ENCODE measurements around the gene CLIP2. TPM values are rescaled to one million over a fixed set of nuclear protein-coding genes. Genes with fewer than 3 reads are reported as not detected.
"Not testable (repeated sequence)": the region's sequence is repeated elsewhere in the genome, so short reads cannot be mapped to it uniquely, and the experiment has no call there.

The CLIP2 gene
- total RNA-seq, result 11.9 TPM

GRCh38 chr7:74289018-74289658 lies at the start of gene CLIP2:
CLIP2 (plus strand) TSS chr7:74289407; CDS start chr7:74317547, 28,140 bp downstream.
- no peaks in the 10 kb centered on the region for H3K27me3 ChIP-seq (ENCODE audit: insufficient read depth, low read length)
- peak within 1 kb of the TSS; percentile 50 for H3K4me3 ChIP-seq (ENCODE audit: low read length)
- H3K9me3 ChIP-seq (ENCODE audit: low read depth, low read length), result no peaks in the 10 kb centered on the region
- H3K4me1 ChIP-seq (ENCODE audit: insufficient read depth, low read length), result peaks cover 31% of the 10 kb centered on the region

GRCh38 chr7:74240482-74240881 lies 48.7 kb upstream of the CLIP2 start:
- Histone ChIP-seq H3K27me3 (ENCODE audit: insufficient read depth, low read length) (no peaks in the 10 kb centered on the region), H3K4me3 (ENCODE audit: low read length) (no peak overlapping the region), H3K4me1 (ENCODE audit: insufficient read depth, low read length) (peaks cover 35% of the 10 kb centered on the region), H3K9me3 (ENCODE audit: low read depth, low read length) (no peaks in the 10 kb centered on the region)

- no peak overlapping the region for H3K4me3 ChIP-seq (ENCODE audit: low read length)
- peaks cover 27% of the 10 kb centered on the region for H3K4me1 ChIP-seq (ENCODE audit: insufficient read depth, low read length)
- H3K27me3 ChIP-seq (ENCODE audit: insufficient read depth, low read length), result no peaks in the 10 kb centered on the region
- H3K9me3 ChIP-seq (ENCODE audit: low read depth, low read length), result no peaks in the 10 kb centered on the region
These were observed 47.1 kb upstream of the CLIP2 start for GRCh38 chr7:74242122-74242443.

GRCh38 chr7:74246497-74246896 lies 42.7 kb upstream of the CLIP2 start:
- no peak overlapping the region for H3K4me3 ChIP-seq (ENCODE audit: low read length)
- no peaks in the 10 kb centered on the region for H3K9me3 ChIP-seq (ENCODE audit: low read depth, low read length)
- H3K27me3 ChIP-seq (ENCODE audit: insufficient read depth, low read length), result no peaks in the 10 kb centered on the region
- H3K4me1 ChIP-seq (ENCODE audit: insufficient read depth, low read length), result peaks cover 21% of the 10 kb centered on the region

GRCh38 chr7:74248156-74248555 lies 41.1 kb upstream of the CLIP2 start:
- Histone ChIP-seq H3K27me3 (ENCODE audit: insufficient read depth, low read length) (no peaks in the 10 kb centered on the region), H3K4me3 (ENCODE audit: low read length) (no peak overlapping the region), H3K4me1 (ENCODE audit: insufficient read depth, low read length) (peaks cover 9% of the 10 kb centered on the region), H3K9me3 (ENCODE audit: low read depth, low read length) (no peaks in the 10 kb centered on the region)

GRCh38 chr7:74249058-74249457 lies 40.1 kb upstream of the CLIP2 start:
- peaks cover 13% of the 10 kb centered on the region for H3K4me1 ChIP-seq (ENCODE audit: insufficient read depth, low read length)
- H3K27me3 ChIP-seq (ENCODE audit: insufficient read depth, low read length); H3K9me3 ChIP-seq (ENCODE audit: low read depth, low read length); H3K4me3 ChIP-seq (ENCODE audit: low read length): not testable (repeated sequence)

GRCh38 chr7:74252893-74253292 lies 36.3 kb upstream of the CLIP2 start:
- H3K4me3 ChIP-seq (ENCODE audit: low read length), result no peak overlapping the region
- H3K27me3 ChIP-seq (ENCODE audit: insufficient read depth, low read length), result no peaks in the 10 kb centered on the region
- peaks cover 34% of the 10 kb centered on the region for H3K4me1 ChIP-seq (ENCODE audit: insufficient read depth, low read length)
- H3K9me3 ChIP-seq (ENCODE audit: low read depth, low read length), result no peaks in the 10 kb centered on the region

- H3K27me3 ChIP-seq (ENCODE audit: insufficient read depth, low read length), result no peaks in the 10 kb centered on the region
- peak overlapping the region; percentile 81 for H3K4me3 ChIP-seq (ENCODE audit: low read length)
These were observed 35.9 kb upstream of the CLIP2 start for GRCh38 chr7:74253331-74253730.

GRCh38 chr7:74253835-74254128 lies 35.4 kb upstream of the CLIP2 start:
- Histone ChIP-seq H3K9me3 (ENCODE audit: low read depth, low read length) (no peaks in the 10 kb centered on the region), H3K27me3 (ENCODE audit: insufficient read depth, low read length) (no peaks in the 10 kb centered on the region), H3K4me1 (ENCODE audit: insufficient read depth, low read length) (peaks cover 34% of the 10 kb centered on the region), H3K4me3 (ENCODE audit: low read length) (peak overlapping the region; percentile 81)

More at GRCh38 chr7:74253331-74253730, 35.9 kb upstream of the CLIP2 start:
- Histone ChIP-seq H3K9me3 (ENCODE audit: low read depth, low read length) (no peaks in the 10 kb centered on the region), H3K4me1 (ENCODE audit: insufficient read depth, low read length) (peaks cover 34% of the 10 kb centered on the region)

- Histone ChIP-seq H3K4me3 (ENCODE audit: low read length) (peak within 1 kb of the TSS; percentile 81), H3K4me1 (ENCODE audit: insufficient read depth, low read length) (peaks cover 34% of the 10 kb centered on the region), H3K9me3 (ENCODE audit: low read depth, low read length) (no peaks in the 10 kb centered on the region), H3K27me3 (ENCODE audit: insufficient read depth, low read length) (no peaks in the 10 kb centered on the region)
These were observed 34.9 kb upstream of the CLIP2 start, which contains the start of gene RFC2 for GRCh38 chr7:74254129-74254857. RFC2 (minus strand) TSS chr7:74254399; CDS start chr7:74254383, 16 bp downstream.

GRCh38 chr7:74254858-74255379 lies 34.3 kb upstream of the CLIP2 start:
- Histone ChIP-seq H3K4me1 (ENCODE audit: insufficient read depth, low read length) (peaks cover 34% of the 10 kb centered on the region), H3K9me3 (ENCODE audit: low read depth, low read length) (no peaks in the 10 kb centered on the region), H3K27me3 (ENCODE audit: insufficient read depth, low read length) (no peaks in the 10 kb centered on the region), H3K4me3 (ENCODE audit: low read length) (peak overlapping the region; percentile 81)

GRCh38 chr7:74255461-74255860 lies 33.7 kb upstream of the CLIP2 start:
- H3K27me3 ChIP-seq (ENCODE audit: insufficient read depth, low read length); H3K9me3 ChIP-seq (ENCODE audit: low read depth, low read length); H3K4me3 ChIP-seq (ENCODE audit: low read length): not testable (repeated sequence)
- peaks cover 34% of the 10 kb centered on the region for H3K4me1 ChIP-seq (ENCODE audit: insufficient read depth, low read length)

- Histone ChIP-seq H3K27me3 (ENCODE audit: insufficient read depth, low read length) (no peaks in the 10 kb centered on the region), H3K4me3 (ENCODE audit: low read length) (no peak overlapping the region), H3K4me1 (ENCODE audit: insufficient read depth, low read length) (peaks cover 34% of the 10 kb centered on the region), H3K9me3 (ENCODE audit: low read depth, low read length) (no peaks in the 10 kb centered on the region)
These were observed 32.5 kb upstream of the CLIP2 start for GRCh38 chr7:74256491-74257408.

GRCh38 chr7:74258639-74259038 lies 30.6 kb upstream of the CLIP2 start:
- H3K4me3 ChIP-seq (ENCODE audit: low read length), result no peak overlapping the region
- H3K27me3 ChIP-seq (ENCODE audit: insufficient read depth, low read length), result no peaks in the 10 kb centered on the region
- H3K9me3 ChIP-seq (ENCODE audit: low read depth, low read length), result no peaks in the 10 kb centered on the region
- H3K4me1 ChIP-seq (ENCODE audit: insufficient read depth, low read length), result peaks cover 25% of the 10 kb centered on the region

All from mononuclear cell (primary cell).